Bladder microvascular endothelial cell (primary cell): ENCODE results near the gene SHOC2. TPM values are rescaled to one million over a fixed set of nuclear protein-coding genes. Genes with fewer than 3 reads are reported as not detected.

Experiments
- total RNA-seq: library from RNA; depleted of rRNA; stranded (reverse); fragments of >200 nt; gene quantifications from 2 replicates; pipeline ENCODE4 v1.2.3, GENCODE V29; 2014

The SHOC2 gene
- 28.8 and 67.7 TPM in 2 replicates for total RNA-seq

GRCh38 chr10:110919349-110919931 lies at the start of gene SHOC2:
Gene SHOC2, plus strand, starts transcription at chr10:110919604. Its CDS starts 44,755 bp downstream, at chr10:110964359.

GRCh38 chr10:110871298-110872084 lies 47.9 kb upstream of the SHOC2 start, which contains the start of gene PDCD4:
Gene PDCD4, plus strand, starts transcription at chr10:110871928. Its CDS starts 4,100 bp downstream, at chr10:110876028.

GRCh38 chr10:110918643-110919348 lies 608 bp upstream of the SHOC2 start, which contains the start of gene BBIP1:
Gene BBIP1, minus strand, starts transcription at chr10:110919180. Its CDS starts 1,023 bp downstream, at chr10:110918157.

Other genes starting within 250 kb of the SHOC2 start
- 37.9 and 184 TPM in 2 replicates for gene PDCD4, start 47.7 kb upstream of the SHOC2 start, total RNA-seq
- gene BBIP1, start 424 bp upstream of the SHOC2 start, total RNA-seq: 12.8 and 26.7 TPM in 2 replicates
- 0.06 and 0.16 TPM in 2 replicates for gene ADRA2A, start 157.4 kb downstream of the SHOC2 start, total RNA-seq